ENCODE results near the gene DENND1A. TPM values are rescaled to one million over a fixed set of nuclear protein-coding genes. Genes with fewer than 3 reads are reported as not detected.

DENND1A gene
- total RNA-seq, 1 donor from 2014 or later = 19.9 TPM

- H3K27ac Mint-ChIP-seq = peak overlapping the region; percentile 26
- H3K9me3 Mint-ChIP-seq = no peaks in the 10 kb centered on the region
- DNase-seq (ENCODE audit: extremely low spot score, unreplicated experiment) = peak; percentile 84
- peaks cover 25% of the 10 kb centered on the region for H3K4me1 Mint-ChIP-seq (ENCODE audit: unreplicated experiment)
- H3K27me3 Mint-ChIP-seq = peaks cover 33% of the 10 kb centered on the region
- no peaks in the 10 kb centered on the region for H3K36me3 Mint-ChIP-seq
- peak; percentile 92 for TF ChIP-seq CTCF (conservative IDR thresholded peaks at IDR 0.05)
- peak overlapping the region; percentile 49 for H3K4me3 Mint-ChIP-seq
Measured at GRCh38 chr9:123353984-123354591, 575.8 kb downstream of the DENND1A start.

GRCh38 chr9:123353041-123353440 lies 576.9 kb downstream of the DENND1A start:
- Mint-ChIP-seq H3K4me3 (no peak overlapping the region), H3K4me1 (ENCODE audit: unreplicated experiment) (peaks cover 16% of the 10 kb centered on the region), H3K27ac (no peak overlapping the region), H3K9me3 (no peaks in the 10 kb centered on the region), H3K36me3 (no peaks in the 10 kb centered on the region), H3K27me3 (peaks cover 33% of the 10 kb centered on the region)
- no peak for DNase-seq (ENCODE audit: extremely low spot score, unreplicated experiment)
- TF ChIP-seq CTCF (conservative IDR thresholded peaks at IDR 0.05) = no peak

- peaks cover 33% of the 10 kb centered on the region for H3K27me3 Mint-ChIP-seq
- DNase-seq (ENCODE audit: extremely low spot score, unreplicated experiment) = no peak
- no peaks in the 10 kb centered on the region for H3K36me3 Mint-ChIP-seq
- peaks cover 13% of the 10 kb centered on the region for H3K4me1 Mint-ChIP-seq (ENCODE audit: unreplicated experiment)
- H3K4me3 Mint-ChIP-seq = no peak overlapping the region
- H3K9me3 Mint-ChIP-seq = no peaks in the 10 kb centered on the region
- H3K27ac Mint-ChIP-seq = no peak overlapping the region
- no peak for TF ChIP-seq CTCF (conservative IDR thresholded peaks at IDR 0.05)
Measured at GRCh38 chr9:123350590-123351310, 579.2 kb downstream of the DENND1A start.

- no peak overlapping the region for H3K27ac Mint-ChIP-seq
- H3K4me3 Mint-ChIP-seq = no peak overlapping the region
- peaks cover 33% of the 10 kb centered on the region for H3K27me3 Mint-ChIP-seq
Measured at GRCh38 chr9:123349691-123350480, 580.0 kb downstream of the DENND1A start.

GRCh38 chr9:123349033-123349432 lies 580.9 kb downstream of the DENND1A start:
- H3K27ac Mint-ChIP-seq = no peak overlapping the region
- no peak overlapping the region for H3K4me3 Mint-ChIP-seq
- peaks cover 6% of the 10 kb centered on the region for H3K4me1 Mint-ChIP-seq (ENCODE audit: unreplicated experiment)
- TF ChIP-seq CTCF (conservative IDR thresholded peaks at IDR 0.05) = no peak
- no peaks in the 10 kb centered on the region for H3K9me3 Mint-ChIP-seq
- H3K27me3 Mint-ChIP-seq = peaks cover 30% of the 10 kb centered on the region
- no peak for DNase-seq (ENCODE audit: extremely low spot score, unreplicated experiment)
- H3K36me3 Mint-ChIP-seq = no peaks in the 10 kb centered on the region

More at GRCh38 chr9:123349691-123350480, 580.0 kb downstream of the DENND1A start:
- H3K9me3 Mint-ChIP-seq = no peaks in the 10 kb centered on the region
- H3K36me3 Mint-ChIP-seq = no peaks in the 10 kb centered on the region
- H3K4me1 Mint-ChIP-seq (ENCODE audit: unreplicated experiment) = peaks cover 11% of the 10 kb centered on the region
- TF ChIP-seq CTCF (conservative IDR thresholded peaks at IDR 0.05) = peak; percentile 99
- no peak for DNase-seq (ENCODE audit: extremely low spot score, unreplicated experiment)
